HG02610 (cell line): ENCODE results near the gene ZNF579.

Source experiments
- ATAC-seq: cut with Tn5 transposase; IDR thresholded peaks from one replicate; pipeline ENCODE4 v1.9.1; 2021; ENCODE audit warnings: mild to moderate bottlenecking, moderate library complexity; ENCODE audit not compliant: unreplicated experiment

Gene ZNF579

GRCh38 chr19:55611983-55612645 is 31.5 kb upstream of the ZNF579 start:
- no peak for ATAC-seq

DNA sequence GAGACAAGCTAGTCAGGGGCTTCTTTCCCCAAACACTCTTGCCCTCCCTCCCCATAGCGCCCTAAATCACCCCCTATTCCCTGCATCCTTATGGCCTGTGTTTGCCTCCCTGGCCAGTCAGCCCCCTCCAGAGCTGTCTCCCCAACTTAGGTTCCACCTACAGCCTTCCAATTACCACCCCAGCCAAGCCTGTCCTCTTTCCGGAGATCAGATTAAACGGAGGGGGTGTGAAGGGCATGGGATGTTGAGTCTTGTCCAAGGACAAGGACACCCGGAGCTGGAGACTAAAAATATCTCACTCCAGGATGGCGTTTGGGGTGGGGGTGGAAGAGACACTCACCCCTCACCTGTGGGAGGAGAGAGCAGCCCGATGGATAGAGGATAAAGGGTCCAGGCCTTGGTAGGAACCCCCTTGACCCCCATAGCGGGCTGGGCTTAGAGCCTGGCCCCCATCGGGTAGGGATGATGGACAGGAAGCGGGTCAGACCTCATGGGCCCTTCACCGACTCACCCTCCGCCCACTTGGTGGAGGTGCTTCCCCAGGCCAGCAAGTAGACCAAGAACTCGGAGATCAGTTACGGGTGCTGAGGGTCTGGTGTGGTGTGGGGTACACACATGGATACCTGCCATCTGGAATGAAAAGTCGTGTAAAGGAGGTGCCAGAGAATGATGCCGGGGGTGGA is 30.8 kb upstream of the ZNF579 start:
- no peak for ATAC-seq

DNA sequence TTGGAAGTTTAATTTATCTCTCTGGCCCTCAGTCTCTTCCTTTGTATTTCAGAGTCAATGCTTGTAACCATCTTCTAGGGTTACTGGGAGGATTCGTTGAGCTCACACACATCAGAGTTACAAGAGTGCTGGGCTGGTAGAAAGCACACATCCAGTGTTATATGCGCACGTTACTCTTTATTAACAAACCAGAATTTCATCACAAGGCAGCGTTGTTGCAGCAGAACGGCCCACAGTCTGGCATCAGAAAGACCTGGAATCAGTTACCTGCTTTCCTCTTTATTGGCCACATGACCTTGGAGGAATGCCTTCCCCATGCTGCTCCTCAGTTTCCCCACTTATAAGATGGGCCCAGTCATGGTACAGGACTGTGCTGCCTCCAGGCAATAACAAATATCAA is 28.7 kb upstream of the ZNF579 start:
- ATAC-seq = no peak

GRCh38 chr19:55606817-55607216 is 26.2 kb upstream of the ZNF579 start:
- ATAC-seq = no peak

- no peak for ATAC-seq
These were observed 25.8 kb upstream of the ZNF579 start for GRCh38 chr19:55606471-55606787.

- peak; percentile 40 for ATAC-seq
These were observed 25.2 kb upstream of the ZNF579 start, which contains the start of gene ZNF865 for GRCh38 chr19:55605637-55606470. ZNF865 (plus strand) TSS chr19:55605647; CDS start chr19:55613619, 7,972 bp downstream.

DNA sequence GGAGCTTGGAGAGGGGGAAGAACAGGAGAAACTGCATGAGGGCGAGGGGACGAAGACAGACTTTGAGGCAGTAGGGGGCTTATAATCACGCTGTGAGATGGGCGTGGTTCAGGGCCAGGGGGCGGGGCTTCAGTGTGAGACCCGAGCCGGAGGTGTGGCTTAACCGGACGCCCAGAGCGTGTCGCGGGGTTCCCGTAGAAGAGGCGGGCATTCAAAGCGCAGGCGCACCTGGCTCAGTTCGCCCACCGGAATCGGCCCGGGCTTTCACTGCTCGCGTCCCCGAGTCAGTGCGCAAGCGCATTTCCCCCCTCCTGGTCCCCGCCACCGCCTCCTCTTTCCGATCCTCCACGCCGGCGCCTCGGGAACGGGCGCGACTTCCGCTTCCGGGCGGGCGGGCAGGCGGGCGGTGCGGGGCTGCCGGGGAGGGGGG is 24.6 kb upstream of the ZNF579 start:
- peak; percentile 61 for ATAC-seq

- ATAC-seq = no peak
These were observed 23.1 kb upstream of the ZNF579 start for GRCh38 chr19:55603581-55604292.

GRCh38 chr19:55603115-55603514 is 22.5 kb upstream of the ZNF579 start:
- ATAC-seq = no peak

DNA sequence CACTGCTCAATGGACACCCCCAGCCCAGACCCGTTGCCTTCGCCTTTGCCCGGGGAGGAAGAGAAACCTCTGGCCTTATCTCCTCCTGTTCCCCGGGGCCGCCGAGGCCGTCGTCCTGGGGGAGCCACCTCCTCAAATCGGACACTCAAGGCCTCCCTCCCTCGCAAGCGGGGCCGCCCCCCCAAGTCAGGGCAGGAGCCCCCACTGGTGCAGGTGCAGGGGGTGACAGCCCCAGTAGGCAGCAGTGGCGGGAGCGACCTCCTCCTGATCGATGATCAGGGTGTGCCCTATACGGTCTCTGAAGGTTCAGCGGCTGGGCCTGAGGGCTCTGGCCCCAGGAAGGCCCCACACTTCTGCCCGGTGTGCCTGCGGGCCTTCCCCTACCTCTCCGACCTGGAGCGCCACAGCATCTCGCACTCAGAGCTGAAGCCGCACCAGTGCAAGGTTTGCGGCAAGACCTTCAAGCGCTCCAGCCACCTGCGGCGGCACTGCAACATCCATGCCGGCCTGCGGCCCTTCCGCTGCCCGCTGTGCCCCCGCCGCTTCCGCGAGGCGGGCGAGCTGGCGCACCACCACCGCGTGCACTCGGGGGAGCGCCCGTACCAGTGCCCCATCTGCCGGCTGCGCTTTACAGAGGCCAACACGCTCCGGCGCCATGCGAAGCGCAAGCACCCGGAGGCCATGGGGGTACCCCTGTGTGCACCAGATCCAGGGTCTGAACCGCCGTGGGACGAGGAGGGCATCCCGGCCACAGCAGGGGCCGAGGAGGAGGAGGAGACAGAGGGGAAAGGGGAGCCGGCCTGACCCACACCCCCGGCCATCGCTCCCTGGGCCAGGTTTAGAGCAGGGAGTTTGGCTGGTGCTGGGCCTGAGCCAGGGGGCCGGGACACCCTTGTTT is 21.7 kb upstream of the ZNF579 start:
- no peak for ATAC-seq

DNA sequence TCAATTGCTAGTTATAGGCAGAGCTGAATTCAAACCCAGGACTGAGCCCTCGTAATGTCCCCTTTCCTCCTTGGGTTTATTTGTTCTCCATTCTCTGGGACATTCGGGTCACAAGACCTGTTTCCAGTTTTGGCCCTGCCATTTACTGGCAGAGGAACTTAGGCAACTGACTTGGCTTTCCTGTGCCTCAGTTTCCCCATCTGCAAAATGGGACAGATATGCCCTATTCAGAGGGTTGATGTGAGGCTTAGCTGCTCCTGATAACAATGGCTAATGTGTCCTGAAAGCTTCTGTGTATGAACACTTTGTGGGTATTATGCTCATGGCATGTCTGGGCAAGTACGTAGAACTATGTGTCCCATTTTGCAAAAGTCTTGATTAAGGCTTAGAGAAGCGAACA is 20.4 kb upstream of the ZNF579 start:
- ATAC-seq = no peak

GRCh38 chr19:55600662-55601028 is 20.0 kb upstream of the ZNF579 start:
- no peak for ATAC-seq

DNA sequence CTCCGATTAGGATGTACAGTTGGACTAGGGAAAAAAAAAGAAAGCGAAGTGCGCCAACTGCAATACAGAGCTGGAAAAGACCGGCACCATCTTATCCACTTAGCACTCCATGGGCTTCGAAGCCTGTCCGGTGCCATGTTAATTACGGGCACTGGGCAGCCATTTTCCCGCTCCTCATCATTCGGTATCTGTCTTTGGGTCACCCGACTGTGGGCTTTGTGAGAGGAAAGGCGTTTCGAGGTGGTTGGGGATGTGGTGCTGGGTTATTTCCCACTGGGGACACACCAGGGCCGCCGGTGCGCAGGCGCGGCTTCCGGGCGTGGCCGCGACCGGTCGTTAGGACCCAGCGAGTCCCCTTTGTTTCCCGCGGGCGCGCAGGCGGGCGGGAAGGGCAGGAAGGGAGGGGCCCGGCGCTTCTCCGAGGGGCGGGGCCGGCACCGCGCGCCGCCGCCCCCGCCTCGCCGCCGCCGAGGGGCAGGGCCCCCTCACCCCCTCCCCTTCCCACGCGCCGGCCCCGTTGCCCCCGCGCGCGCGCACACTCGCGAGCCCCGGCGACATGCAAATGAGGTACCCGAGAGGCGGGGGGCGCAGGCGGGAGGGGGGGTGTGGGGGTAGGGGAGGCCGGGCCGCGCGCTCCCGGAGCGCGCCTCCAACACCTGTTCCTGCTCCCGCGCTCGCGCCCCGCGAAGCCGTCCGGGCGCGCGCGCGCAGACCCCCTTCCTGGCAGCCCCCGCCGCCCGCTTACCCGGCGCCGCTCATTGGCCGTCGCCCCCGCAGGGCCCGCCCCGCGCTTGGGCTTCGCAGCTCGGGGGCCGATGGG is 19.4 kb upstream of the ZNF579 start, which contains the start of gene ZNF524:
ZNF524 (plus strand) TSS at position 447 of the 820 bp plus-strand sequence. CDS start 1,825 bp downstream, outside the sequence.
- peak; percentile 38 for ATAC-seq

- ATAC-seq = peak; percentile 57
These were observed 18.8 kb upstream of the ZNF579 start, which contains the start of gene FIZ1 for GRCh38 chr19:55599468-55599841. FIZ1 (minus strand) TSS chr19:55599517; CDS start chr19:55597865, 1,652 bp downstream.

- peak; percentile 53 for ATAC-seq
These were observed 18.2 kb upstream of the ZNF579 start for GRCh38 chr19:55598719-55599467.

DNA sequence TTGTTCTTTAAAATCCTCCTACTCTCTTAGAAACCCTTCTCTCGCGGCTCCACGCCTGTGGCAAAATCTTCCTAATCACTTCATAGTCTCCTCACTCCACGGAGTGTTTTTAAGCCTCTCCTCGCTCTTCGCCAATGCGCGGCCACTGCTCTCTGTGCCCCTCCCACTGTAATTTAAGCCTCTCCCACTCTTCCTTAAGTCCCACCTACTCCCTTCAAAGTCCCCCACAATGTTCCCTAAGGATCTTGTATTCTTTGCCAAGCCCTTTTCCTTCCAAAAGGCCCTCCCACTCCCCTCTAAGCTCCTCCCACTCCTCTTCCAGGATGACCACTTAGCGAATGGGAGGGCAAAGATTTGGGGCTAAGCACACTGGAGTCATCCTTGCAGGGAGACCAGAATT is 17.4 kb upstream of the ZNF579 start:
- ATAC-seq = no peak

DNA sequence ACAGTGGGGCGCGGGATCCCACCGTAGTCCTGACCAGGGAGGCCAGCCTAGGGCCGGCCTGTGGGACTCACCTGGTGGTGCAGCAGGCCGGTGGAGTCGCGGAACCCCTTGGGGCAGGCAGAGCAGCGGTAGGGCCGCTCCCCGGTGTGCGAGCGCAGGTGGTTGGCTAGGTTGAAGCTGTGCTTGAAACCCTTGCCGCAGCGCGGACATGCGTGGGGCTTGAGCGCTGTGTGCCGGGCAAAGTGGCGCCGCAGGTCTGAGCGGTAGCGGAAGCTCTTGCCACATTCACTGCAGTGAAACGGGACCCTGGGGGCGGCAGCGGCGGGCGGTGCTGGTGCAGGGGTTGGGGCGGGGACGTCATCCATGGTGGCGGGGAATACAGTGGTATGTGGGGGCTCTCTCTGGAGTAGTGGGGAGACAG is 16.9 kb upstream of the ZNF579 start:
- no peak for ATAC-seq

GRCh38 chr19:55596304-55596703 is 15.7 kb upstream of the ZNF579 start:
- ATAC-seq = no peak
